Astrocyte (in vitro differentiated cells and primary cell): ENCODE results near the gene KLF17.

Experiments used
- EZH2 ChIP-seq: IDR thresholded peaks from 2 replicates; pipeline ENCODE4 v1.6.1; 2012; ENCODE audit warnings: mild to moderate bottlenecking, low read length, inconsistent platforms; ENCODE audit not compliant: insufficient read depth
- TF ChIP-seq, protein P1 (sequence below): IDR thresholded peaks from 2 replicates; pipeline ENCODE4 v1.5.1; 2011; ENCODE audit warnings: low read depth, mild to moderate bottlenecking, inconsistent platforms, low read length, moderate library complexity; ENCODE audit not compliant: insufficient read depth

- TF ChIP-seq, protein P1, sequence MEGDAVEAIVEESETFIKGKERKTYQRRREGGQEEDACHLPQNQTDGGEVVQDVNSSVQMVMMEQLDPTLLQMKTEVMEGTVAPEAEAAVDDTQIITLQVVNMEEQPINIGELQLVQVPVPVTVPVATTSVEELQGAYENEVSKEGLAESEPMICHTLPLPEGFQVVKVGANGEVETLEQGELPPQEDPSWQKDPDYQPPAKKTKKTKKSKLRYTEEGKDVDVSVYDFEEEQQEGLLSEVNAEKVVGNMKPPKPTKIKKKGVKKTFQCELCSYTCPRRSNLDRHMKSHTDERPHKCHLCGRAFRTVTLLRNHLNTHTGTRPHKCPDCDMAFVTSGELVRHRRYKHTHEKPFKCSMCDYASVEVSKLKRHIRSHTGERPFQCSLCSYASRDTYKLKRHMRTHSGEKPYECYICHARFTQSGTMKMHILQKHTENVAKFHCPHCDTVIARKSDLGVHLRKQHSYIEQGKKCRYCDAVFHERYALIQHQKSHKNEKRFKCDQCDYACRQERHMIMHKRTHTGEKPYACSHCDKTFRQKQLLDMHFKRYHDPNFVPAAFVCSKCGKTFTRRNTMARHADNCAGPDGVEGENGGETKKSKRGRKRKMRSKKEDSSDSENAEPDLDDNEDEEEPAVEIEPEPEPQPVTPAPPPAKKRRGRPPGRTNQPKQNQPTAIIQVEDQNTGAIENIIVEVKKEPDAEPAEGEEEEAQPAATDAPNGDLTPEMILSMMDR: no peak
- TF ChIP-seq EZH2: no peak
These were observed 28.0 kb upstream of the KLF17 start for GRCh38 chr1:44090429-44091252.
